ENCODE results near the gene SALL3.

DNA sequence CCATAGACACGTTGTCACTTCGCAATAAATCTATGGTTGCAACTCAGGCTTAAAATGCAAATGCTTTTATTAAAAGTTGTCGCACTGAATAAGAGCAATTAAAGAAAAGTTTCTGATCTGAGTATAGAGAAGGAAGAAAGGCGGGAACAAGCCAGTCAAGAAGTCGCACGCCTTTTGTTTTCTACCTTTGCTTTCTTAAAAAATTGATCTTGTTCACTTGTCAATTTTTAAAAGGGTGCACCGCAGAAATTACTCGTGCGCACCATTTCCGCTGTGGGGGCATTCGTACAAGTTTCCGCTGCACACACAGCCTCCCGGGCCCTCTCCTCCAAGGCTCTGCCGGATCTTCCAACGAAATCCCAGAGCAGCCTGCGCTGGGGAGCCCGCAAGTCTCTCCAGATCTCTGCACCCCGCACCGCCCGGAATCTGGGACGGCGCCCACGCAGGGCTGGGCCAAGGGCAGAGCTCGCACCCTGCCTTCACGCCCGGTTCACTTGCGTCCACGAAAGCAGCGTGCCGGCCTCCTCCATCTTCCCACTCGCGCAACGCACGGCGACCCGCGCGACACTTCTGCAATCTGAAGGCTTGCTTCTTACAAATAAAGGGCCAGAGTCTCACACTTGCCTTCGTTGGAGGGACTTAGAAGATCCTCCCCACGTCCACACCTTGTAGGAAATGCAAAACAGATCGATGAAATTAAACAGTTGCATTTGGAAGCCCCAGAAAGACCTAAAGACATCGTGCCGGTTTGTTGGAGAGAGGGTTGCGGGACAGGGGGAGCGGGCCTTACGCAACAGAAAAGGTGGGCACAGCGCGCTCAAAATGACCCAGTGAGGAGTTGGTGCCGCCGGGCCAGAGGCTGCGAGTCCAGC lies 2.6 kb upstream of the SALL3 start:
- TF ChIP-seq, protein P1, sequence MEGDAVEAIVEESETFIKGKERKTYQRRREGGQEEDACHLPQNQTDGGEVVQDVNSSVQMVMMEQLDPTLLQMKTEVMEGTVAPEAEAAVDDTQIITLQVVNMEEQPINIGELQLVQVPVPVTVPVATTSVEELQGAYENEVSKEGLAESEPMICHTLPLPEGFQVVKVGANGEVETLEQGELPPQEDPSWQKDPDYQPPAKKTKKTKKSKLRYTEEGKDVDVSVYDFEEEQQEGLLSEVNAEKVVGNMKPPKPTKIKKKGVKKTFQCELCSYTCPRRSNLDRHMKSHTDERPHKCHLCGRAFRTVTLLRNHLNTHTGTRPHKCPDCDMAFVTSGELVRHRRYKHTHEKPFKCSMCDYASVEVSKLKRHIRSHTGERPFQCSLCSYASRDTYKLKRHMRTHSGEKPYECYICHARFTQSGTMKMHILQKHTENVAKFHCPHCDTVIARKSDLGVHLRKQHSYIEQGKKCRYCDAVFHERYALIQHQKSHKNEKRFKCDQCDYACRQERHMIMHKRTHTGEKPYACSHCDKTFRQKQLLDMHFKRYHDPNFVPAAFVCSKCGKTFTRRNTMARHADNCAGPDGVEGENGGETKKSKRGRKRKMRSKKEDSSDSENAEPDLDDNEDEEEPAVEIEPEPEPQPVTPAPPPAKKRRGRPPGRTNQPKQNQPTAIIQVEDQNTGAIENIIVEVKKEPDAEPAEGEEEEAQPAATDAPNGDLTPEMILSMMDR (IDR thresholded peaks at IDR 0.05; ENCODE audit: extremely low read depth in 1 of 2, insufficient read depth in 1 of 2, low read depth in 1 of 2, low read length in 2 of 2): no peak
- TF ChIP-seq POLR2A (IDR thresholded peaks at IDR 0.05; ENCODE audit: low read depth, low read length): no peak

Data from endothelial cell of umbilical vein (primary cell).